ENCODE results near the gene CTU2.

The CTU2 gene

DNA sequence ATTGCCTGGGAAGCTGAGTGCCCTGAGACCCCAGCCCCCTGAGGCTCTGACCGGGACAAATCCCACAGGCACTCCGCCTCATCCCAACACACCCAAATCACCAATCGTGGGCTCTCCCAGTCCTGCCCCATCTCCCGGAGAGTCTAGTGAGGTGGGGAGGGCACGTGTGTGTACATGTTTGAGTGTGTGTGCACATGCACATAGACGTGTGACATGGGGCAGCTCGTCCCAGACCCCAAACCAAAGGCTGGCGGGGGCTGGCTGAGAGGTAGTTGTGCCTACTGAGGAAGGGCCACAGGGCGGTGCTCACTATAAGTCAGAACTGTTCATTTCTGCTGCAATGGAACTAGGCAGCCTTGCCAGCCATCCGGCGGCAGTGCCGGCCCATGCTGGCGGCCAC is 28.6 kb upstream of the CTU2 start:
- peaks cover 14% of the 10 kb centered on the region for H3K36me3 ChIP-seq (ENCODE audit: control insufficient read depth, low read length)
- TF ChIP-seq, protein P1, sequence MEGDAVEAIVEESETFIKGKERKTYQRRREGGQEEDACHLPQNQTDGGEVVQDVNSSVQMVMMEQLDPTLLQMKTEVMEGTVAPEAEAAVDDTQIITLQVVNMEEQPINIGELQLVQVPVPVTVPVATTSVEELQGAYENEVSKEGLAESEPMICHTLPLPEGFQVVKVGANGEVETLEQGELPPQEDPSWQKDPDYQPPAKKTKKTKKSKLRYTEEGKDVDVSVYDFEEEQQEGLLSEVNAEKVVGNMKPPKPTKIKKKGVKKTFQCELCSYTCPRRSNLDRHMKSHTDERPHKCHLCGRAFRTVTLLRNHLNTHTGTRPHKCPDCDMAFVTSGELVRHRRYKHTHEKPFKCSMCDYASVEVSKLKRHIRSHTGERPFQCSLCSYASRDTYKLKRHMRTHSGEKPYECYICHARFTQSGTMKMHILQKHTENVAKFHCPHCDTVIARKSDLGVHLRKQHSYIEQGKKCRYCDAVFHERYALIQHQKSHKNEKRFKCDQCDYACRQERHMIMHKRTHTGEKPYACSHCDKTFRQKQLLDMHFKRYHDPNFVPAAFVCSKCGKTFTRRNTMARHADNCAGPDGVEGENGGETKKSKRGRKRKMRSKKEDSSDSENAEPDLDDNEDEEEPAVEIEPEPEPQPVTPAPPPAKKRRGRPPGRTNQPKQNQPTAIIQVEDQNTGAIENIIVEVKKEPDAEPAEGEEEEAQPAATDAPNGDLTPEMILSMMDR (IDR thresholded peaks at IDR 0.05; ENCODE audit: low read depth, low read length, poor library complexity, severe bottlenecking): no peak
- H3F3A ChIP-seq (ENCODE audit: control insufficient read depth, insufficient read depth): peaks cover 14% of the 10 kb centered on the region
- no peaks in the 10 kb centered on the region for H3K27me3 ChIP-seq (ENCODE audit: control insufficient read depth, low read length)
- H3K27ac ChIP-seq (ENCODE audit: low read depth, low read length): no peak overlapping the region
- no peaks in the 10 kb centered on the region for H3K79me2 ChIP-seq (ENCODE audit: control insufficient read depth, low read length)
- H3K4me1 ChIP-seq (ENCODE audit: control insufficient read depth, low read length): peaks cover 24% of the 10 kb centered on the region
- H3K4me3 ChIP-seq (ENCODE audit: low read length): no peak overlapping the region
- no peak overlapping the region for H3K4me2 ChIP-seq (ENCODE audit: low read length)
- no peaks in the 10 kb centered on the region for H4K20me1 ChIP-seq (ENCODE audit: control insufficient read depth, insufficient read depth, low read depth, low read length)
- no peaks in the 10 kb centered on the region for H3K9me2 ChIP-seq (replicated peaks; ENCODE audit: control insufficient read depth, low read length)
- no peaks in the 10 kb centered on the region for H3K9me3 ChIP-seq (ENCODE audit: control insufficient read depth, insufficient read depth, low read length)

DNA sequence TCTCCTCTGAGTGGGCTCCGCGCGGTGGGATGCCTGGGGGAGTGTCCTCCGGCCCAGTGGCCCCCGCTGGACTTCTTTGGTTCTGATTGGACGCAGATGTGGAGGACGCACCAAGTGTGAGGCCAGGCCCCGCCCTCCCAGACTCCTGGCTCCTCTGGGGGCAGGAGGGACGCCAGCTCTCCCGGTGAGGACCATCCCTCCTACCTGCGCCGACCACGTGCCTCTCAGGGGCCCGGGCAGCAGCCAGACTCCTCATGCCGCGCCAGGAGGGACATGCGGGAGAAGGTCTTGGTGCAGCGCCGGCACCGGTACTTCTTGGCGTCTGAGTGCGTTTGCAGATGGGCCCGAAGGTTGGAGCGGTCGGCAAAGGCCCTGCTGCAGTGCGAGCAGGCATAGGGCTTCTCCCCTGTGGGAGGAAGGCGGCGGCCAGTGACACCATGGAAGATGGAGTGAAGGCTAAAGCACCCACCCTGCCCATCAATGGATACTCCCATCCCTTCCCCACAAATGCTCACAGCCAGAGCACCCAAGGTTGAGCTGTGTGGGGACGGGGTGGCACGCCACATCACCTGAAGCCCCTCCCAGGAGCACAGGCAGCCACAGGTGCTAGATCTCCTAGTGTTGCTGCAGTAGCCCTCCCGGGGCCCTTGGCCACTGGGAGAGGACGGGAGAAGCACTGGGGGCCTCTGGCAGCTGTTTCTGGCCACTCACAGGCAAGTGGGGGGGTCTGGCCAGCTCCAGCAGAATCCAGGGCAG is 27.9 kb upstream of the CTU2 start:
- Histone ChIP-seq H4K20me1 (ENCODE audit: control insufficient read depth, insufficient read depth, low read depth, low read length) (no peaks in the 10 kb centered on the region), H3K9me2 (replicated peaks; ENCODE audit: control insufficient read depth, low read length) (no peaks in the 10 kb centered on the region), H3K79me2 (ENCODE audit: control insufficient read depth, low read length) (no peaks in the 10 kb centered on the region), H3K36me3 (ENCODE audit: control insufficient read depth, low read length) (peaks cover 14% of the 10 kb centered on the region), H3K4me3 (ENCODE audit: low read length) (no peak overlapping the region), H3F3A (ENCODE audit: control insufficient read depth, insufficient read depth) (peaks cover 14% of the 10 kb centered on the region), H3K27me3 (ENCODE audit: control insufficient read depth, low read length) (no peaks in the 10 kb centered on the region), H3K4me1 (ENCODE audit: control insufficient read depth, low read length) (peaks cover 28% of the 10 kb centered on the region), H3K27ac (ENCODE audit: low read depth, low read length) (no peak overlapping the region), H3K4me2 (ENCODE audit: low read length) (no peak overlapping the region), H3K9me3 (ENCODE audit: control insufficient read depth, insufficient read depth, low read length) (no peaks in the 10 kb centered on the region)
- TF ChIP-seq, protein P1 (IDR thresholded peaks at IDR 0.05; ENCODE audit: low read depth, low read length, poor library complexity, severe bottlenecking): no peak
- no peak for TF ChIP-seq EZH2phosphoT487 (IDR thresholded peaks at IDR 0.05; ENCODE audit: borderline replicate concordance, low read length)

DNA sequence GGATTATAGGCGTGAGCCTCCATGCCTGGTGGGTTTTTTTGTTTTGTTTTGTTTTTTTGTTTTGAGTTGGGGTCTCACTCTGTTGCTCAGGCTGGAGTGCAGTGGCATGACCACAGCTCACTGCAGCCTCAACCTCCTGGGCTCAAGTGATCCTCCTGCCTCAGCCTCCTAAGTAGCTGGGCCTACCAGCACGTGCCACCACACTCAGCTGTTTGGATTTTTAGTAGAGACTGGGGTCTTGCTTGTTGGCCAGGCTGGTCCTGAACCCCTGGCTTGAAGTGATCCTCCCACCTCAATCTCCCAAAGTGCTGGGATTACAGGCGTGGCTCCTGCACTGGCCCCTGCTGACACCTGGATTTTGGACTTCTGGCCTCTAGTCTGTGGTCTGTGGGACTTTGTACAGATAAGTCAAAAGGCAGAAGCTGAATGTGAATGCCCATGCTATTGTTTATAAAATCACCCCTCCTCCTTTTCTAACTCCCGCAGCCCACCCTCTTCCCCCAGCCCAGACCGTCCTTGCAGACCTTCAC is 25.7 kb upstream of the CTU2 start:
- H3K36me3 ChIP-seq (ENCODE audit: control insufficient read depth, low read length): peaks cover 5% of the 10 kb centered on the region
- no peaks in the 10 kb centered on the region for H4K20me1 ChIP-seq (ENCODE audit: control insufficient read depth, insufficient read depth, low read depth, low read length)
- peak overlapping the region; percentile 89 for H3K27ac ChIP-seq (ENCODE audit: low read depth, low read length)
- no peaks in the 10 kb centered on the region for H3K27me3 ChIP-seq (ENCODE audit: control insufficient read depth, low read length)
- no peak for TF ChIP-seq EZH2phosphoT487 (IDR thresholded peaks at IDR 0.05; ENCODE audit: borderline replicate concordance, low read length)
- TF ChIP-seq, protein P1 (IDR thresholded peaks at IDR 0.05; ENCODE audit: low read depth, low read length, poor library complexity, severe bottlenecking): no peak
- H3K4me3 ChIP-seq (ENCODE audit: low read length): peak overlapping the region; percentile 66
- no peaks in the 10 kb centered on the region for H3K9me3 ChIP-seq (ENCODE audit: control insufficient read depth, insufficient read depth, low read length)
- no peaks in the 10 kb centered on the region for H3K79me2 ChIP-seq (ENCODE audit: control insufficient read depth, low read length)
- no peaks in the 10 kb centered on the region for H3K9me2 ChIP-seq (replicated peaks; ENCODE audit: control insufficient read depth, low read length)
- H3F3A ChIP-seq (ENCODE audit: control insufficient read depth, insufficient read depth): peaks cover 16% of the 10 kb centered on the region
- peak overlapping the region; percentile 76 for H3K4me2 ChIP-seq (ENCODE audit: low read length)
- peaks cover 47% of the 10 kb centered on the region for H3K4me1 ChIP-seq (ENCODE audit: control insufficient read depth, low read length)
